GM23248 (cell line): Measurements from ENCODE around the gene LIN7B. TPM values are rescaled to one million over a fixed set of nuclear protein-coding genes. Genes with fewer than 3 reads are reported as not detected.

Experiments used
- DNase-seq: peaks from one replicate; pipeline ENCODE4 v3.0.0-alpha.2; 2015
- H2AFZ ChIP-seq: fragments of 200-600 bp; sonication (generic); 2 replicates; pipeline ENCODE4 v1.6.1; 2016; ENCODE audit warnings: antibody characterized with exemption
- H3F3A ChIP-seq: fragments of 200-600 bp; sonication (generic); 2 replicates; pipeline ENCODE4 v1.6.1; 2016; ENCODE audit warnings: mild to moderate bottlenecking, antibody characterized with exemption, mixed run types; ENCODE audit not compliant: insufficient read depth
- H3K27ac ChIP-seq: fragments of 200-600 bp; sonication (generic); 2 replicates; pipeline ENCODE4 v1.5.1; 2016; ENCODE audit warnings: mild to moderate bottlenecking
- H3K27me3 ChIP-seq: fragments of 200-600 bp; sonication (generic); replicated peaks from 2 replicates; pipeline ENCODE4 v1.6.1; 2016; ENCODE audit warnings: mild to moderate bottlenecking; ENCODE audit not compliant: insufficient read depth
- H3K36me3 ChIP-seq: fragments of 200-600 bp; sonication (generic); 2 replicates; pipeline ENCODE4 v1.6.1; 2016; ENCODE audit warnings: low read depth, mild to moderate bottlenecking
- H3K4me1 ChIP-seq: fragments of 200-600 bp; sonication (generic); 2 replicates; pipeline ENCODE4 v1.6.1; 2016; ENCODE audit warnings: mild to moderate bottlenecking; ENCODE audit not compliant: insufficient read depth
- H3K4me2 ChIP-seq: fragments of 200-600 bp; sonication (generic); one replicate; pipeline ENCODE4 v1.6.1; 2016; ENCODE audit warnings: mild to moderate bottlenecking; ENCODE audit not compliant: unreplicated experiment
- H3K4me3 ChIP-seq: fragments of 200-600 bp; sonication (generic); 2 replicates; pipeline ENCODE4 v1.5.1; 2016; ENCODE audit warnings: mild to moderate bottlenecking
- H3K79me2 ChIP-seq: fragments of 200-600 bp; sonication (generic); 2 replicates; pipeline ENCODE4 v1.6.1; 2016; ENCODE audit warnings: mild to moderate bottlenecking; ENCODE audit not compliant: insufficient read depth
- H3K9ac ChIP-seq: fragments of 200-600 bp; sonication (generic); 2 replicates; pipeline ENCODE4 v1.6.1; 2016; ENCODE audit warnings: mild to moderate bottlenecking
- H3K9me2 ChIP-seq: fragments of 200-600 bp; sonication (generic); 2 replicates; pipeline ENCODE4 v1.6.1; 2016; ENCODE audit warnings: mixed run types, mild to moderate bottlenecking, moderate library complexity; ENCODE audit not compliant: insufficient read depth
- H3K9me3 ChIP-seq: fragments of 200-600 bp; sonication (generic); one replicate; pipeline ENCODE4 v1.6.1; 2017; ENCODE audit warnings: low read depth
- H4K20me1 ChIP-seq: fragments of 200-600 bp; sonication (generic); 2 replicates; pipeline ENCODE4 v1.6.0; 2016; ENCODE audit not compliant: insufficient read depth
- EZH2 ChIP-seq: fragments of 200-600 bp; sonication (generic); IDR thresholded peaks from 2 replicates; pipeline ENCODE4 v1.6.1; 2018; ENCODE audit warnings: antibody characterized with exemption, mild to moderate bottlenecking; ENCODE audit not compliant: insufficient read depth, poor library complexity, severe bottlenecking
- EZH2phosphoT487 ChIP-seq: fragments of 200-600 bp; sonication (generic); IDR thresholded peaks from 2 replicates; pipeline ENCODE4 v1.6.1; 2018; ENCODE audit warnings: antibody characterized with exemption, moderate library complexity, mild to moderate bottlenecking, low read depth; ENCODE audit not compliant: insufficient read depth
- WGBS, 2 experiments: methylation state at CpG; one replicate each; pipeline ENCODE4 v1.1.6; 2015 to 2017; ENCODE audit warnings: low lambda C conversion rate in 2 of 2, low coverage in 1 of 2; ENCODE audit errors: missing lambda C conversion rate in 2 of 2; 5-methylcytosine and 5-hydroxymethylcytosine counted together
- in situ Hi-C: fragments of 300-500 bp; cut with MboI; formaldehyde crosslinking; loops from 2 replicates; pipeline ENCODE4 v1.15.0; 2020
- polyA plus RNA-seq: library from polyadenylated mRNA; unstranded; fragments of >200 nt; fragmentation: Nextera tagmentation; extraction: Ambion mirVana; gene quantifications from 2 replicates; pipeline ENCODE4 v1.2.1, GENCODE V29; 2016
- total RNA-seq: library from RNA; depleted of rRNA; stranded (reverse); fragments of >200 nt; shearing (Covaris generic); gene quantifications from 2 replicates; pipeline ENCODE4 v1.2.3, GENCODE V29; 2014

LIN7B gene
- total and polyA plus RNA-seq, 2 experiments from 2014 or later: 10.7 to 11.9 TPM

DNA sequence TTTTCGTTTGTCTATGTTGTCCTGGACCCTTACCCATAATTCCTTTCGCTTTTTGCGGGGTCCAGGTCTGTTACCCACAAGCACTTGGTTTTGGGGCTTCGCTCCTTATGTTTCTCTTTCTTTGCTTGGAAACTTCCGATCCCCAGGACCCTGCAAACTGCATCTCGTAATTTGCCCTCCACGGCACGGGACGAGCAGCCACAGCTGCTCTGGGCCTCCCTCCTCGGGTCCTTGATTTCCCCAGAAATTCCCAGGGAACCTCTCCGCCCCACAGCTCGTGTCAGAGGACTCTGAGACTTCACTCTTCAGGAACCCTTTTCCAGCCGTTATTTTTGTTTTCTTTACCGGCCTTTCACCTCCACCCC is 28.3 kb upstream of the LIN7B start:
- H3K4me1 ChIP-seq: peaks cover 13% of the 10 kb centered on the region
- H3F3A ChIP-seq: no peaks in the 10 kb centered on the region

DNA sequence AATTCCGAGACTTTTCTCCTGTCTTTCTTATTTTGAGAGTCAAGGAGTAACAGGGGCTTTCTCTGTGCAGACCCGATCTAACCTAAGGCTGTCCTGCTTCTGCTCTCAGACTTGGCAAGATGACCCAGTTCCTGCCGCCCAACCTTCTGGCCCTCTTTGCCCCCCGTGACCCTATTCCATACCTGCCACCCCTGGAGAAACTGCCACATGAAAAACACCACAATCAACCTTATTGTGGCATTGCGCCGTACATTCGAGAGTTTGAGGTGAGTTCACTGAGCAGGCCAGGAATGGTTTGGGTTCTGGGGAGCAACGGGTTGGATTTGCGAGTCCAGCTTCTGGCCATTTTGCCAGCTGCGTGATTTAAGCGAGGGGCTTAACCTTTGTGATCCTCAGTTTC is 27.9 kb upstream of the LIN7B start:
- TF ChIP-seq EZH2: no peak
- no peak for TF ChIP-seq EZH2phosphoT487
- no peaks in the 10 kb centered on the region for H3K9me2 ChIP-seq
- H3K4me1 ChIP-seq: peaks cover 13% of the 10 kb centered on the region
- H3K79me2 ChIP-seq: peaks cover 60% of the 10 kb centered on the region
- H2AFZ ChIP-seq: no peak overlapping the region
- WGBS, 2 experiments: 22 to 23% methylated on average over 11 of the region's 11 CpGs
- H3K27me3 ChIP-seq: no peaks in the 10 kb centered on the region
- in situ Hi-C loops: no loop called here
- peak overlapping the region; percentile 90 for H3K4me3 ChIP-seq
- peaks cover 20% of the 10 kb centered on the region for H4K20me1 ChIP-seq
- no peaks in the 10 kb centered on the region for H3F3A ChIP-seq
- H3K9me3 ChIP-seq: no peaks in the 10 kb centered on the region
- no peak for DNase-seq
- peak overlapping the region; percentile 73 for H3K27ac ChIP-seq
- peak overlapping the region; percentile 80 for H3K4me2 ChIP-seq
- H3K36me3 ChIP-seq: peaks cover 17% of the 10 kb centered on the region
- H3K9ac ChIP-seq: peak overlapping the region; percentile 89

More for the DNA sequence above, 28.3 kb upstream of the LIN7B start:
- no peaks in the 10 kb centered on the region for H3K27me3 ChIP-seq
- H3K79me2 ChIP-seq: peaks cover 56% of the 10 kb centered on the region
- peak overlapping the region; percentile 57 for H2AFZ ChIP-seq
- H3K9me3 ChIP-seq: no peaks in the 10 kb centered on the region
- peak; percentile 36 for DNase-seq
- peaks cover 13% of the 10 kb centered on the region for H3K36me3 ChIP-seq
- H4K20me1 ChIP-seq: peaks cover 20% of the 10 kb centered on the region
- in situ Hi-C loops: no loop called here
- peak overlapping the region; percentile 80 for H3K4me2 ChIP-seq
- whole genome bisulfite sequencing, 2 experiments: 1 to 2% methylated on average over 14 of the region's 14 CpGs
- peak overlapping the region; percentile 89 for H3K9ac ChIP-seq
- peak overlapping the region; percentile 73 for H3K27ac ChIP-seq
- H3K4me3 ChIP-seq: peak overlapping the region; percentile 90
- TF ChIP-seq EZH2phosphoT487 (no peak), EZH2 (no peak)
- H3K9me2 ChIP-seq: no peaks in the 10 kb centered on the region

DNA sequence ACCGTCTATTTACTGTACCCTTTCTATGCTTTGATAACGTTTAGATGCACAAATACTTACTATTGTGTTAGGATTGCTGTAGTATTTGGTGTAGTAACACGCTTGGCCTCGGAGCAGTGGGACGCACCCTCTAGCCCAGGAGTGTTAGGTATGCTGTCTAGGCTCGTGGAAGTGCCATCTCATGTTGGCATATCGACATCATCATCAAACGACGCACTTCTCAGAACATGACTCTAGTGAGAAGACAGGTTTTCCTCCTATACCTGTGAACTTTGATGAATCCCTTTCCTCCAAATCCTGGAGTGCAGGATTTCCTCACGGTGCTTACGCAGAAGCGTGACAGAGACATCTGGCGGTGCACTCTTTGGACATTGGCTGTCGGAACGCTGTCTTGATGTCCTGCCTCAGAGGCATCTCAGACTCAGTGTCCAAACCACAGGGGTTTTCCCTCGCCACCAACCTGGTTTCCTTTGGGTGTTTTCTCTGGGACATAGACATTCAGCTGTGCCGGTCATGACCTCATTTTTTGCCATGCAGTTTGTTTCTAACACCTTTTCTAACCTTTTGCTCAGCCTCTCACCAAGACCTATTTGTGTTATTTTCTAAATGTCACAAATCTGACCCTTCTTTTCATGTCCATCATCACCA is 22.7 kb upstream of the LIN7B start:
- H3K9me3 ChIP-seq: no peaks in the 10 kb centered on the region
- no peak overlapping the region for H3K9ac ChIP-seq
- no peak for TF ChIP-seq EZH2phosphoT487
- TF ChIP-seq EZH2: no peak
- H3K27me3 ChIP-seq: no peaks in the 10 kb centered on the region
- H3K4me3 ChIP-seq: no peak overlapping the region
- WGBS, 2 experiments: 89 to 90% methylated on average over 17 of the region's 17 CpGs
- H4K20me1 ChIP-seq: peaks cover 17% of the 10 kb centered on the region
- peaks cover 30% of the 10 kb centered on the region for H3F3A ChIP-seq
- H3K79me2 ChIP-seq: peaks cover 100% of the 10 kb centered on the region
- no peak overlapping the region for H3K27ac ChIP-seq
- H2AFZ ChIP-seq: no peak overlapping the region
- DNase-seq: no peak
- peaks cover 12% of the 10 kb centered on the region for H3K4me1 ChIP-seq
- no peak overlapping the region for H3K4me2 ChIP-seq
- H3K36me3 ChIP-seq: peaks cover 54% of the 10 kb centered on the region
- in situ Hi-C loops: loop anchor here (10.0 kb wide), 1 partner anchor 113 kb away; no protein-coding TSS in a partner anchor
- H3K9me2 ChIP-seq: no peaks in the 10 kb centered on the region

DNA sequence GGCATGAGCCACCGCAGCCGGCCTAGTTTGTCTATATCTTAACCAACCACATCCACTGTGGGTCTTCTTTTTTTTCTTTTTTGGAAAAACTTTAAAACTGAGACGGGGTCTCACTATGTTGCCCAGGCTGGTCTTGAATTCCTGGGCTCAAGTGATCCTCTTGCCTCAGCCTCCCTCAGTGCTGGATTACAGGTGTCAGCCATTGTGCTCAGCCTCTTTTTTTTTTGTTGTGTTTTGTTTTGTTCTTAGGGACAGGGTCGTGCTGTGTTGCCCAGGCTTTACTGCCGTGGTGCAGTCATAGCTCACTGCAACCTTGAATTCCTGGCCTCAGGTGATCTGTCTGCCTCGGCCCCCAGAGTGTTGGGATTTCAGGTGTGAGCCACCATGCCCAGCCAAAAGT is 21.5 kb upstream of the LIN7B start:
- H3K9ac ChIP-seq: no peak overlapping the region
- TF ChIP-seq EZH2phosphoT487: no peak
- no peak for TF ChIP-seq EZH2
- peaks cover 55% of the 10 kb centered on the region for H3K36me3 ChIP-seq
- H3K4me3 ChIP-seq: no peak overlapping the region
- 90 to 95% methylated on average over 6 of the region's 6 CpGs for WGBS, 2 experiments
- no peak for DNase-seq
- H3K4me2 ChIP-seq: no peak overlapping the region
- in situ Hi-C loops: loop anchor here (10.0 kb wide), 1 partner anchor 112 kb away; no protein-coding TSS in a partner anchor
- no peak overlapping the region for H2AFZ ChIP-seq
- H3K79me2 ChIP-seq: peaks cover 100% of the 10 kb centered on the region
- H3F3A ChIP-seq: peaks cover 41% of the 10 kb centered on the region
- peaks cover 5% of the 10 kb centered on the region; the same call in 1 of the 2 replicates for H4K20me1 ChIP-seq
- H3K27me3 ChIP-seq: no peaks in the 10 kb centered on the region
- 0 out of 2 replicates have a peak, but pooled peaks cover under 1% of the 10 kb centered on the region for H3K4me1 ChIP-seq
- H3K27ac ChIP-seq: no peak overlapping the region
- no peaks in the 10 kb centered on the region for H3K9me3 ChIP-seq
- H3K9me2 ChIP-seq: no peaks in the 10 kb centered on the region
